Astrocyte of the hippocampus (primary cell): ENCODE measurements around the gene ABHD2.
A peak's percentile ranks its signal among the peaks of the same experiment; 100 is the strongest.
"Not testable (repeated sequence)": the region's sequence is repeated elsewhere in the genome, so short reads cannot be mapped to it uniquely, and the experiment has no call there.

ENCODE experiments used
- DNase-seq: peaks from one replicate; pipeline ENCODE4 v3.0.0; 2011; ENCODE audit warnings: low read depth, low spot score

ABHD2 gene

GRCh38 chr15:89225588-89225987 is 137.3 kb downstream of the ABHD2 start:
- no peak for DNase-seq

DNA sequence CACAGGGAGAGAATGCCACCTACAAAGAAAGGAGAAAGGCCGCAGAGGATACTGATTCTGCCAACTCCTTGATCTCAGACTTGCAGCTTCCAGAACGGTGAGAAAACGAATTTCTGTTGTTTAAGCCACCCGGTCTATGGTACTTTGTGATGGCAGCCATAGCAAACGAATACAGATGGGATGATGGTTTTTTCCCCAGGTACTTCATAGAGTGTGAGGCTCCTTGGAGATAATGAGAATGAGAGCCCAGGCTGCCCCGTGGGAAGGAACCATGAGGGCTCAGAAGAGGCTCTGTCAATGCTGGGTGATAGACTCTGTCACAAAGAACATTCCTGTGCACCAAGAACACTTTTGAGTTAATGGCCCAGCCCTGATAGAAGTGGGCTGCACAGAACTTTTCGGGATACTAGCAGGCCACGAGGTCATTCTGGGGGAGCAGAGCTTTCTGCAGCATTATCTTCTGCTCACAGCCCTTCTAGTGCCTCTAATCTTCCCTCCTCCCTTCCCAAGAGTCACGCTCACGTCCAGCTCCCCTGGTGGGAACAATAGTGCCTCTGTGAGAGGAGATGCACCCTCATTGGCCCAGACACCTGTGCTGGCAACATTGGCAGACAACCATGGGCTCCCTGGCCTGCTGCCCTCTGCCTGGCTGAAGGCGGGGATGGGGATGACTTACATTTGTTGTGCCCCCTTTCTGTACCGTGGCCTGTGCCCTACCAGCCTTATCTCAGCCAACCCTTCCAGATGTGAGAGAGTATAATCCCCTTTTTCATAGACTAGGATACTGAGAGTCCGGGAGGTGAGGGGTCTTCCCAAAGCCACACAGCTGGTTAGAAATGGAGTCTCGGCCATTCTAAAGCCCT is 138.3 kb downstream of the ABHD2 start:
- DNase-seq = no peak

DNA sequence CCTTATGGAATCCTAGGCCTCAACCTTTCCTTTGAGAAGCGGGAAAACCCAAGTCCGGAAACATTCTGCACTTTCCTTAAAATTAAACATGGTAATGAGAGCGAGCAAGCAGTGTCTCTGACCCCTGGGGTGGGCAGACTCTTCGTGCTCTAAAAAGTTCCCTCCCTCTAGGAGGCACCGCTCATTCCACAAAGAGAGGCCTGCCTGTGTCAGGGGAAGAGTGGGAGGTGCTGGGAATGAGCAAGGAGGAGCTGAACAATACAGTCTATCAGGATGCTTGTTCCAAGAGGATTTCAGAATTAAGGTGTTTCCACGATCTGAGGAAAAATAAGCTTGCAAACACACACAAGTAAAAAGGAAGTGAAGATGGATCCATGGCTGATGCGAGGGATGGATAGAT is 139.2 kb downstream of the ABHD2 start:
- no peak for DNase-seq

GRCh38 chr15:89230277-89230676 is 142.0 kb downstream of the ABHD2 start:
- no peak for DNase-seq

DNA sequence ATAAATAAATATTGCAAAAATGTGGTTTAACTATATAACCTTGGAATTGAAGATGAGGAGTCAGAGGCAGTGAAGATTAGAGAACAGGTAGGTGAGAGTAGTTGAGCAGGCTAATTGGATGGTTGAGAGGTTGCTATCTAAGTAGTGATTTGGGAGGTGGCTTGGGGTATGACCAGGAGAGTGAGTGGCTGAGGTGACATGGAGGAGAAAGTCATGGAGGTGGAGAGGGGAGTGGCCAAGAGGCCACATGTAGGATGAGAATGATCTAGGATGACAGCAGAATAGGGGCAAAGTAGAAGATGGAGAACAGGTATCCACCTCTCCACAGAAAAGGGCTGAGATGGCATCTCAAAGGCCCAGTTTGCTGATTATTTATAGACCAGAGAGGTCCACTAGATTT is 143.6 kb downstream of the ABHD2 start:
- DNase-seq = no peak

DNA sequence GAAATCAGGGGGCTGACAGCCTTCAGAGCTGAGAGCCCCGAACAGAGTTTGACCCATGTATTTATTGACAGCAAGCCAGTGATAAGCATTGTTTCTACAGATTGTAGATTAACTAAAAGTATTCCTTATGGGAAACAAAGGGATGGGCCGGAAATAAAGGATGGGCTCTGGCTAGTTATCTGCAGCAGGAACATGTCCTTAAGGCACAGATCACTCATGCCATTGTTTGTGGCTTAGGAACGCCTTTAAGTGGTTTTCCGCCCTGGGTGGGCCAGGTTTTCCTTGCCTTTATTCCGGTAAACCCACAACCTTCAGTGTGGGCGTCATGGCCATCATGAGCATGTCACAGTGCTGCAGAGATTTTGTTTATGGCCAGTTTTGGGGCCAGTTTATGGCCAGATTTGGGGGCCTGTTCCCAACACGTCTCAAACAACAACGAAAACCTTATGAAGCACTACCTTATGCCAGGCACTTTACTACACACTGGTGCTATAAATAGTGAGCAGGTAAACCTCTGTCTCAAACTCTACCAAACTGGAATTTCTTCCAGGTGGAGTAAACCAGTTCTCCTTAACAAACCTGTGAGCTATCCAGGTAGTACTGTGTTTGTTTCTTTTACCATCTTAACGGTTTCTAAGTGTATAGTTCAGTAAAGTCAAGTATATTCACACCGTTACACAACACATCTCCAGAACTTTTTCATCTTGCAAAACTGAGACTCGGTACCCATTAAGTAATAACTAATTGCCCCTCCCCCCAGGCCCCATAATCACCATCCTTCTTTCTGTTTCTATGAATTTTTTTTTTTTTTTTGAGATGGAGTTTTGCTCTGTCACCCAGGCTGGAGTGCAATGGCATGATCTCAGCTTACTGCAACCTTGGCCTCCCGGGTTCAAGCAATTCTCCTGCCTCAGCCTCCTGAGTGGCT is 151.9 kb downstream of the ABHD2 start:
- DNase-seq = not testable (repeated sequence)

DNA sequence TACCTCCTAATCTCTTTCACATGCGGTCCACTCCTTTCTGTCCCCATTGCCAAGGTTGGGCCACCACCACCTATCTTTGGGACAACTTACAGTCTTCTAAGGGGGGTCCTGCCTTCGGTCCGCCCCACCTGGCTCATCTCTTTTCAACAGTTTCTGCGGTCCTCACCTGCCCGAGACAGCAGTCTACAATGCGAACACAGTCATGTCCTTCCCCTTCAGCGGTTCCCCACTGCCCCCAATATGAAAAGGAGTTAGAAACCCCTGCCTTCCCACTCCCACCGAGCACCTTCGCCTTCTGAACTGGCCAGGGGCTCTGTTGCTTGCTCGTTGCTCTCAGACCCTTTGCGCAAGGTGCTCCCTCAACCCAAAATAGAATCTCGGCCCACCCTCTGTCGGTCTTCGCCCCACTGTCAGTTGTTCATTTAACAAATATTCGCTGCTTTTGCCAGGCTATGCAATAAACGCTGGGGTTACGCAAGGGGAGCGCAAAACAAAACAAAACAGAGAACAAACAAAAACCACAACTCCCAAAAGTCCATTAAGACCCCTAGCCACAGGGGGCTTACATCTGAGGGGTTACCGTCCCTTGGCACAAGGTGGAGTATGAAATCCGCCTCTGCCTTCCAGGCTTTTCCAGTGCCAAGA is 154.9 kb downstream of the ABHD2 start:
- DNase-seq = no peak

GRCh38 chr15:89243691-89244573 is 155.7 kb downstream of the ABHD2 start, which contains the start of gene FANCI:
TSS of gene FANCI (plus strand) at chr15:89243979. CDS start at chr15:89247648, 3,669 bp downstream.
- peak; percentile 98 for DNase-seq

DNA sequence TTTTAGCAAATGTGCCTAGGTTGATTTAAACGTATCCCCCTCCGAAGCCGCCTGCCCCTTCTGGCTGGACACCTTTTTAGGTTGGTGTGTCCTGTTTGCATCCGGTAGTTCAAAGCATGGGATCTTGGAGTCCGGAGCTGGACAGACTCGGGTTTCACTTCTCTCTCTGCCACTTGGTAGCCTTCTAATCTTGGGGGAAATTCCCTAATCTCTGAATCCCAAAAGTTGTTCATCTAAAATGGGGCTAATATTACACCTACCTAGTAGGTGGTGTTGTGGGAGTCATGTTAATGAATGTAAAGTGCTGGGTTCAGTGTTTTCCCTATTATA is 156.3 kb downstream of the ABHD2 start:
- no peak for DNase-seq

- DNase-seq = no peak
Measured at GRCh38 chr15:89247446-89247845, 159.2 kb downstream of the ABHD2 start.

DNA sequence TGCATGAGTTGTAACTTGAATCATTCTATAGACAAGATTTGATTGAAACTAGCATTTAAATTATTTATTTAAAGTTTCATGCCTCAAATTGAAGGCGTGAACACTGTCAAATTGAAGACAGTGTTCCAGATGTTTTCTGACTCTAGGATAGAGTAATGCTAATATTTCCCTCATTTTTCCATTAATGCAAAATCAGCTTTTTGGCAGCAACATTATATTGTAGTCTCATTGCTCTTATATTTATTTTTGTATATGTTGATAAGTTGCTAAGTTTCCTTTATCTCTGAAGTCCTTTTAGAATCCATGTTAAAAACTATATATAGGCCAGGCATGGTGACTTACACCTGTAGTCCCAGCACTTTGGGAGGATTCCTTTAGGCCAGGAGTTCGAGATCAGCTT is 160.3 kb downstream of the ABHD2 start:
- no peak for DNase-seq

DNA sequence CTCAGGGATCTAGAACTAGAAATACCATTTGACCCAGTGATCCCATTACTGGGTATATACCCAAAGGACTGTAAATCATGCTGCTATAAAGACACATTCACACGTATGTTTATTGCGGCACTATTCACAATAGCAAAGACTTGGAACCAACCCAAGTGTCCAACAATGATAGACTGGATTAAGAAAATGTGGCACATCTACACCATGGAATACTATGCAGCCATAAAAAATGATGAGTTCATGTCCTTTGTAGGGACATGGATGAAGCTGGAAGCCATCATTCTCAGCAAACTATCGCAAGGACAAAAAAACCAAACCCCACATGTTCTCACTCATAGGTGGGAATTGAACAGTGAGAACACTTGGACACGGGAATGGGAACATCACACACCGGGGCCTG is 161.9 kb downstream of the ABHD2 start:
- DNase-seq = not testable (repeated sequence)
